B cell (primary cell): ENCODE measurements around the gene ZNF831. TPM values are rescaled to one million over a fixed set of nuclear protein-coding genes. Genes with fewer than 3 reads are reported as not detected.

ENCODE experiments used
- ATAC-seq: fragments of 200-7000 bp; cut with Tn5 transposase; one replicate; pipeline ENCODE4 v1.10.0; 2021; ENCODE audit warnings: low read depth, mild to moderate bottlenecking, moderate number of reproducible peaks, moderate library complexity
- CTCF ChIA-PET: fragments of 350-600 bp; sonication (Branson Sonifier 250); formaldehyde crosslinking; loops from one replicate; lab custom pipeline; 2021; ENCODE audit warnings: antibody characterized with exemption, inconsistent platforms; lab: Charles Lee
- POLR2A ChIA-PET: fragments of 350-600 bp; sonication (Branson Sonifier 250); formaldehyde crosslinking; loops from one replicate; lab custom pipeline; 2021; ENCODE audit warnings: antibody characterized with exemption; lab: Charles Lee
- DNase-seq: peaks from one replicate; pipeline ENCODE4 v3.0.0; 2013
- H2AFZ ChIP-seq: 2 replicates; pipeline ENCODE4 v1.6.1; 2012; ENCODE audit warnings: mild to moderate bottlenecking, low read depth, low read length; ENCODE audit not compliant: insufficient read depth, poor library complexity, severe bottlenecking
- H3K27ac ChIP-seq, 2 donors: 1 replicate in 1 of 2; 2 replicates in 1 of 2; pipeline ENCODE4 v1.5.1; 2012 to 2013; ENCODE audit warnings: low read length in 2 of 2, mild to moderate bottlenecking in 2 of 2, moderate library complexity in 1 of 2
- H3K27me3 ChIP-seq, 4 experiments: fragments of 200-600 bp in 1 of 4; sonication (generic) in 1 of 4; replicated peaks in 1 of 4; 1 replicate in 2 of 4; 2 replicates in 2 of 4; pipeline versions ENCODE4 v1.6.1 to v1.7.0; 2013 to 2016; ENCODE audit warnings: low read length in 3 of 4, mild to moderate bottlenecking in 2 of 4, mixed read lengths in 1 of 4, moderate library complexity in 1 of 4; ENCODE audit not compliant: insufficient read depth in 4 of 4, control insufficient read depth in 3 of 4; ENCODE audit errors: control extremely low read depth in 1 of 4
- H3K36me3 ChIP-seq, 2 experiments: replicated peaks in 1 of 2; 1 replicate in 1 of 2; 2 replicates in 1 of 2; pipeline versions ENCODE4 v1.6.1 to v1.7.1; 2013; ENCODE audit warnings: low read length in 1 of 2; ENCODE audit not compliant: insufficient read depth in 2 of 2, control insufficient read depth in 1 of 2; ENCODE audit errors: control extremely low read depth in 1 of 2, extremely low read depth in 1 of 2
- H3K4me1 ChIP-seq, 2 donors: fragments of 200-600 bp in 1 of 2; sonication (generic) in 1 of 2; 1 replicate in 1 of 2; 2 replicates in 1 of 2; pipeline versions ENCODE4 v1.5.1 to v1.6.1; 2013 to 2017; ENCODE audit warnings: low read length in 2 of 2; ENCODE audit not compliant: control insufficient read depth in 2 of 2, insufficient read depth in 2 of 2
- H3K4me2 ChIP-seq: replicated peaks from 2 replicates; pipeline ENCODE3; 2012; ENCODE audit warnings: mild to moderate bottlenecking, low read depth, low read length; ENCODE audit not compliant: poor library complexity, severe bottlenecking
- H3K4me3 ChIP-seq, 5 experiments: fragments of 200-600 bp in 1 of 5; sonication (generic) in 1 of 5; 1 replicate in 3 of 5; 2 replicates in 2 of 5; pipeline versions ENCODE4 v1.5.1 to v1.7.0; 2011 to 2016; ENCODE audit warnings: low read length in 4 of 5, mild to moderate bottlenecking in 4 of 5, low read depth in 2 of 5, control low read depth in 1 of 5, moderate library complexity in 1 of 5; ENCODE audit not compliant: insufficient read depth in 1 of 5; ENCODE audit errors: control extremely low read depth in 1 of 5, extremely low read depth in 1 of 5
- H3K79me2 ChIP-seq: fragments of 200-600 bp; sonication (generic); one replicate; pipeline ENCODE4 v1.6.0; 2016; ENCODE audit warnings: low read length; ENCODE audit not compliant: control insufficient read depth, insufficient read depth
- H3K9ac ChIP-seq: fragments of 200-600 bp; sonication (generic); 2 replicates; pipeline ENCODE4 v1.6.1; 2017; ENCODE audit warnings: mild to moderate bottlenecking, low read length, moderate library complexity
- H3K9me3 ChIP-seq, 3 donors: one replicate each; pipeline versions ENCODE4 v1.6.1 to v1.7.1; 2013; ENCODE audit warnings: low read length in 2 of 3; ENCODE audit not compliant: control insufficient read depth in 2 of 3, insufficient read depth in 1 of 3; ENCODE audit errors: control extremely low read depth in 1 of 3
- H4K20me1 ChIP-seq: 2 replicates; pipeline ENCODE4 v1.6.0; 2012; ENCODE audit warnings: mild to moderate bottlenecking, low read length; ENCODE audit not compliant: insufficient read depth, control insufficient read depth, poor library complexity, severe bottlenecking
- H3K27ac Mint-ChIP-seq: one replicate; pipeline ENCODE4 v1.8.0; 2021; ENCODE audit warnings: mixed read lengths
- H3K27me3 Mint-ChIP-seq: one replicate; pipeline ENCODE4 v1.8.0; 2021; ENCODE audit warnings: mixed read lengths
- H3K4me1 Mint-ChIP-seq: one replicate; pipeline ENCODE4 v1.8.0; 2021; ENCODE audit warnings: mixed read lengths
- H3K4me3 Mint-ChIP-seq: one replicate; pipeline ENCODE4 v1.8.0; 2021; ENCODE audit warnings: mixed read lengths
- H3K9me3 Mint-ChIP-seq: one replicate; pipeline ENCODE4 v1.8.0; 2022; ENCODE audit warnings: mixed read lengths; ENCODE audit not compliant: insufficient read depth
- CTCF ChIP-seq: fragments of 200-600 bp; IDR thresholded peaks from one replicate; pipeline ENCODE4 v1.8.0; 2022; ENCODE audit warnings: antibody characterized with exemption, mild to moderate bottlenecking
- EZH2 ChIP-seq: IDR thresholded peaks from 2 replicates; pipeline ENCODE4 v1.6.1; 2012; ENCODE audit warnings: borderline replicate concordance, low read depth, mild to moderate bottlenecking, moderate library complexity, low read length; ENCODE audit not compliant: insufficient read depth, poor library complexity, severe bottlenecking
- WGBS: methylation state at CpG from one replicate; pipeline ENCODE4 v1.1.5; 2013; ENCODE audit warnings: missing lambda C conversion rate; ENCODE audit not compliant: insufficient coverage; 5-methylcytosine and 5-hydroxymethylcytosine counted together
- intact Hi-C: fragments of 100-400 bp; cut with micrococcal nuclease; formaldehyde crosslinking; loops from one replicate; pipeline ENCODE4 v1.10.0; 2022
- polyA plus RNA-seq: library from polyadenylated mRNA; depleted of rRNA; stranded (reverse); fragments of >200 nt; gene quantifications from 2 replicates; pipeline ENCODE4 v1.2.3, GENCODE V29; 2012
- total RNA-seq, 2 donors: library from RNA; stranded (reverse); fragments of 120-200 nt in 1 of 2; gene quantifications; 1 replicate in 1 of 2; 2 replicates in 1 of 2; pipeline versions ENCODE4 v1.2.3 to v1.2.4, GENCODE V29; 2013 to 2022

Gene ZNF831
- total and polyA plus RNA-seq, 2 donors (not counting 1 experiment from before 2014, with no cell fraction given), result 1.7 to 14.1 TPM

DNA sequence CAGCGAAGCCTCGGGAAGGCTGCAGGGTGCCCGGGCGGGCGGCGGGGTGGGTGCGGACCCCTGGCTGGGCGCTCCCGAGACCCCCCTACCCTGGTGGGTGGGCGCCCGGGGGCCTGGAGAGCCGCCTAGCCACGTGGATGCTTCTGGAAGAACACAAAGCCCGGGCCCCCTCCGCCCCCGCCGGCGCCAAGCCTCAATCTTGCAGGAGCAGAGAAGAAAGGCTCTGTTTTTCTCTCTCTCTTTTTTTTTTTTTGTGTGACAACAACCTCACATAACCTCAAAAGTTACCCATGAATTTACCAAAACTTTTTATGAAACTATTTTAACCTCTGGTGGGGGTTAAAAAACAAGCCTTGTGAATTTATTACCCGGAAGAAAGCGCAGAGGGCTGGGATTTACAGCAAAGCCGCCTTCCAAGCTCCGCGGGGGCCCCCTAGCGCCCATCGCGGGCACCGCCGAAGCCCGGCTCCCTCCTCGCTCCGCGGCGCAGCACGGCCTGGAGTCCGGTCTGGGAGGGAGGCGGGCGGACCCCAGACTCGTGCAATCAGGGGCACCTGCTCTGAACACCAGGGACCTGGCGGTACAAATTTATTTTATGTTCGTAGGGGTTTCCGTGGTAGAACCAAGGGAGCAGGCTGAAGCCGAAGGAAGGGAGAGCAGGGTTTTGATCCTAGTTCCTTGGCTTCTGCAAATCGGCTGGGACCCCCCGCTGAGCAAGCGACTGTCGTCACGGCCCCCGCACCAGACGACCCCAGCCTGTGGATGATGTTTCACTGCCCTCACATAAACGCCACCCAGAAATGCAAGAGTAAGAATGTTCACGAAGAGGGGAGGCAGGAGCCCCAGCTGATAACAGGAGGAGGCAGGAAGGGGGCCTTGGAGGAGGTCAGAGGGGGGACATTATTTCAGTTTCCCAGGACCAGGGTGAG lies 58.9 kb downstream of the ZNF831 start:
- no peaks in the 10 kb centered on the region for H4K20me1 ChIP-seq
- intact Hi-C loops, result loop anchor here (1.0 to 10.0 kb wide), 4 partner anchors 134 to 352 kb away; no protein-coding TSS in a partner anchor
- no peaks in the 10 kb centered on the region for H3K9me3 ChIP-seq
- H3K4me2 ChIP-seq, result peak overlapping the region; percentile 95
- peaks cover 12 to 15% of the 10 kb centered on the region in 2 donors for H3K4me1 ChIP-seq
- Mint-ChIP-seq H3K9me3 (no peaks in the 10 kb centered on the region), H3K27me3 (peaks cover 16% of the 10 kb centered on the region), H3K27ac (peak overlapping the region; percentile 60), H3K4me1 (peaks cover 10% of the 10 kb centered on the region), H3K4me3 (peak overlapping the region; percentile 88)
- 2% methylated on average over 46 of the region's 51 CpGs for WGBS
- peak; percentile 83 for DNase-seq
- peak overlapping the region; percentile 79 for H3K9ac ChIP-seq
- peaks cover 0 to 18% (median 6%) of the 10 kb centered on the region in 4 experiments for H3K27me3 ChIP-seq
- peak overlapping the region in 1 of 2 donors; percentile 60 for H3K27ac ChIP-seq
- peaks cover 0 to 4% of the 10 kb centered on the region in 2 experiments for H3K36me3 ChIP-seq
- H3K79me2 ChIP-seq, result no peaks in the 10 kb centered on the region
- ChIA-PET POLR2A (interaction anchor here (0.5 to 1.1 kb wide), 4 partner anchors 38 to 572 kb away, joined by 3 to 5 read pairs (median 3); partner anchors contain the start of gene STX16), CTCF (interaction anchor here (0.6 to 7.5 kb wide), 34 partner anchors 8 to 977 kb away, joined by 3 to 94 read pairs (median 4); partner anchors contain the start of gene ATP5F1E)
- TF ChIP-seq EZH2 (no peak), CTCF (peak; percentile 97)
- ATAC-seq, result peak; percentile 97
- H2AFZ ChIP-seq, result peak overlapping the region; percentile 90
- H3K4me3 ChIP-seq, result peak overlapping the region; percentile 46 to 93 (median 54)
